Fibroblast of skin of left biceps (primary cell): ENCODE data around the gene NCL.
"Not testable (repeated sequence)": the region's sequence is repeated elsewhere in the genome, so short reads cannot be mapped to it uniquely, and the experiment has no call there.

ENCODE experiments used
- DNase-seq, 2 experiments: peaks; one replicate each; pipeline ENCODE4 v3.0.0-alpha.2; 2013; ENCODE audit warnings: low read depth in 2 of 2

NCL gene

GRCh38 chr2:231405601-231406367 is 58.5 kb downstream of the NCL start:
- not testable (repeated sequence) for DNase-seq

DNA sequence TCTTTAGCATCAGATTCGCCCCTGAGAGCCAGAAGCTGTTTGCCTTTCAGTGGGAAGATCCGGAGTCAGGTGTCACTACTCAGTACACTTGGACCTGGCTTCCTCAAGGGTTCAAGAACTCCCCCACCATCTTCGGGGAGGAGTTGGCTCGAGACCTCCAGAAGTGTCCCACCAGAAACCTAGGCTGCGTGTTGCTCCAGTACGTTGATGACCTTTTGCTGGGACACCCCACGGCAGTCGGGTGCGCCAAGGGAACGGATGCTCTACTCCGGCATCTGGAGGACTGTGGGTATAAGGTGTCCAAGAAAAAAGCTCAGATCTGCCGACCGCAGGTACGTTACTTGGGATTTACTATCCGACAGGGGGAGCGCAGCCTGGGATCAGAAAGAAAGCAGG is 60.1 kb downstream of the NCL start:
- DNase-seq: not testable (repeated sequence)
